Activated T-helper 17 cell treated with anti-CD3 and anti-CD28 coated beads, Interleukin-2, amount 50 U/mL, for 72 hours (primary cell): Measurements from ENCODE around the gene RTL10. TPM values are rescaled to one million over a fixed set of nuclear protein-coding genes. Genes with fewer than 3 reads are reported as not detected.

Experiments used
- ATAC-seq: fragments of 150-1000 bp; cut with Tn5 transposase; replicated peaks from 2 replicates; pipeline ENCODE4 v1.10.0; 2021; ENCODE audit warnings: mild to moderate bottlenecking, moderate library complexity
- H3K27ac Mint-ChIP-seq: one replicate; pipeline ENCODE4 v1.8.0; 2022; ENCODE audit warnings: mixed read lengths
- H3K27me3 Mint-ChIP-seq: one replicate; pipeline ENCODE4 v1.8.0; 2022; ENCODE audit warnings: mixed read lengths
- H3K36me3 Mint-ChIP-seq: one replicate; pipeline ENCODE4 v1.8.0; 2022; ENCODE audit warnings: low read depth, mild to moderate bottlenecking, mixed read lengths
- H3K4me1 Mint-ChIP-seq: one replicate; pipeline ENCODE4 v1.8.0; 2022; ENCODE audit warnings: mixed read lengths
- H3K4me3 Mint-ChIP-seq: one replicate; pipeline ENCODE4 v1.8.0; 2022; ENCODE audit warnings: mild to moderate bottlenecking, mixed read lengths
- H3K9me3 Mint-ChIP-seq: one replicate; pipeline ENCODE4 v1.8.0; 2022; ENCODE audit warnings: mixed read lengths
- total RNA-seq, 2 donors: library from RNA; stranded (reverse); gene quantifications; one replicate each; pipeline ENCODE4 v1.2.3, GENCODE V29; 2022

RTL10 gene
- total RNA-seq, 2 donors from 2014 or later: 13.0 to 16.4 TPM

GRCh38 chr22:19865141-19865829, 10.6 kb upstream of the RTL10 start:
- Mint-ChIP-seq H3K9me3 (no peaks in the 10 kb centered on the region), H3K27ac (no peak overlapping the region), H3K4me1 (no peaks in the 10 kb centered on the region), H3K27me3 (no peaks in the 10 kb centered on the region), H3K4me3 (no peak overlapping the region), H3K36me3 (no peaks in the 10 kb centered on the region)
- no peak for ATAC-seq

- no peaks in the 10 kb centered on the region for H3K27me3 Mint-ChIP-seq
- no peak overlapping the region for H3K4me3 Mint-ChIP-seq
- no peak overlapping the region for H3K27ac Mint-ChIP-seq
- no peaks in the 10 kb centered on the region for H3K36me3 Mint-ChIP-seq
- no peaks in the 10 kb centered on the region for H3K4me1 Mint-ChIP-seq
- ATAC-seq: no peak
- no peaks in the 10 kb centered on the region for H3K9me3 Mint-ChIP-seq
Observed at GRCh38 chr22:19864538-19865106, 9.9 kb upstream of the RTL10 start.

GRCh38 chr22:19863571-19863970, 8.9 kb upstream of the RTL10 start:
- Mint-ChIP-seq H3K4me1 (no peaks in the 10 kb centered on the region), H3K36me3 (no peaks in the 10 kb centered on the region), H3K27ac (no peak overlapping the region), H3K4me3 (no peak overlapping the region), H3K9me3 (no peaks in the 10 kb centered on the region), H3K27me3 (no peaks in the 10 kb centered on the region)
- no peak for ATAC-seq

- H3K9me3 Mint-ChIP-seq: no peaks in the 10 kb centered on the region
- peaks cover 1% of the 10 kb centered on the region for H3K4me1 Mint-ChIP-seq
- no peak for ATAC-seq
- no peak overlapping the region for H3K27ac Mint-ChIP-seq
- H3K27me3 Mint-ChIP-seq: no peaks in the 10 kb centered on the region
- no peaks in the 10 kb centered on the region for H3K36me3 Mint-ChIP-seq
- H3K4me3 Mint-ChIP-seq: no peak overlapping the region
Observed at GRCh38 chr22:19862619-19863246, 8.1 kb upstream of the RTL10 start.

GRCh38 chr22:19859861-19860510, 5.3 kb upstream of the RTL10 start:
- peak overlapping the region; percentile 36 for H3K27ac Mint-ChIP-seq
- H3K27me3 Mint-ChIP-seq: no peaks in the 10 kb centered on the region
- no peaks in the 10 kb centered on the region for H3K36me3 Mint-ChIP-seq
- H3K4me1 Mint-ChIP-seq: peaks cover 12% of the 10 kb centered on the region
- no peaks in the 10 kb centered on the region for H3K9me3 Mint-ChIP-seq
- ATAC-seq: no peak
- no peak overlapping the region for H3K4me3 Mint-ChIP-seq

DNA sequence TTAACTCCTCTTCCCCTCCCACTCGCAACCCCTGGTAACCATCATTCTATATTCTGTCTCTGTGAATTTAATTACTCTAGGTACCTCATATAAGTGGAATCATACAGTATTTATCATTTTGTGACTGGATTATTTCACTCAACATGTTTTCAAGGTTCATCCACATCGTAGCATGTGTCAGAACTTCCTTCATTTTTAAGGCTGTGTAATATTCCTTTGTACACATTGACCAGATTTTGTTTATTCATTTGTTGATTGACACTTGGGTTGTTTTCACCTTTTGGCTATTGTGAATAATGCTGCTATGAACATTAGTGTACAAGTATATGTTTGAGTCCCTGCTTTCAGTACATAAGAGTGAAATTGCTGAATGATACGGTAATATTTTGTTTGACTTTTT, 2.7 kb upstream of the RTL10 start:
- H3K9me3 Mint-ChIP-seq: no peaks in the 10 kb centered on the region
- H3K27ac Mint-ChIP-seq: peak overlapping the region; percentile 96
- peaks cover 27% of the 10 kb centered on the region for H3K4me1 Mint-ChIP-seq
- ATAC-seq: no peak
- peaks cover 10% of the 10 kb centered on the region for H3K36me3 Mint-ChIP-seq
- peak overlapping the region; percentile 97 for H3K4me3 Mint-ChIP-seq
- H3K27me3 Mint-ChIP-seq: no peaks in the 10 kb centered on the region

- Mint-ChIP-seq H3K9me3 (no peaks in the 10 kb centered on the region), H3K36me3 (peaks cover 19% of the 10 kb centered on the region), H3K27ac (peak overlapping the region; percentile 96), H3K27me3 (no peaks in the 10 kb centered on the region), H3K4me1 (peaks cover 28% of the 10 kb centered on the region), H3K4me3 (peak overlapping the region; percentile 97)
- ATAC-seq: peak; percentile 47
Observed at GRCh38 chr22:19855504-19856409, 1.1 kb upstream of the RTL10 start.

DNA sequence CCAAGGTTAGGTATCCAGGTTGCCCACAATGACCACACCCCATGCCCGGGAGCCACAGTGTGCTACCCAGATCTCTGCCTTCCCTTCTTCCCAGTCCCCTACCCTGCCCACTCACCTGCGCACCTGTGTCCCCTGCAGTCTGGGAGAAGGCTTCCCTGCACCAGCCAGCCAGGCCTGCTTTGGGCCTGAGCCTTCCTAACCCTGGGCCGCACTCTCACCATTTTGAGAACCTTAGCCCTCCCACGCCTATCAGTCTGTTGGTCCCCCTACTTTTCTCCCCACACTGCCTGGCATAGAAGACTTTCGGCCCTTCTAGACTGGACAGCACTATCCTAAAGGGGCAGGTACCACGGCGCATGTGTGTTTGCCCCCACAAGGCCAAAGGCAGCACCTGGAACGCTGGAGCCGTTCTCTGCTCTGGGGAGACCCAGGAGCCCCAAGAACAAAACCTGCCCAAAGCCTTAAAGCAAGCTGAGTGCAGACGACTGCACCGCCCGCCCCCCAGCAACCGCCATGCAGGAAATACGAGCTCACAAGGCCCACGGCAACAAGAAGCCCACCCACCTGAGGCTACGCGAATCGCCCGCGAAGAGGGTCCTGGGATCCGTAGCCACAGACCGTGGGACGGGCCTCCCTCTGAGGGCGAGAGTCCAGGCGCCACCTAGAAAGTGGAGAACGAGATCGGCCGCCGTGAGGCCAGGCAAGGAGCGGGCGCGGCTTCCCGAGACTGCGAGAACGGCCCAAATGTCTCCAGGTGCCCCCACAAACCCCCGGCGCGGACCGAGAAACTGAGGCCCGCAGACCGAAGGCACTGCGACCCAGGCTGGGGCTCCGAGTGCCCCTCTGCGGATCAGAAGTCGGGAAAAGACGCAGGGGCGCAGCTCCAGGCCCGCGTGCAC, 546 bp downstream of the RTL10 start:
- peak overlapping the region; percentile 97 for H3K4me3 Mint-ChIP-seq
- ATAC-seq: no peak
- H3K27ac Mint-ChIP-seq: peak overlapping the region; percentile 96
- H3K9me3 Mint-ChIP-seq: no peaks in the 10 kb centered on the region
- peaks cover 32% of the 10 kb centered on the region for H3K4me1 Mint-ChIP-seq
- H3K27me3 Mint-ChIP-seq: no peaks in the 10 kb centered on the region
- peaks cover 29% of the 10 kb centered on the region for H3K36me3 Mint-ChIP-seq

DNA sequence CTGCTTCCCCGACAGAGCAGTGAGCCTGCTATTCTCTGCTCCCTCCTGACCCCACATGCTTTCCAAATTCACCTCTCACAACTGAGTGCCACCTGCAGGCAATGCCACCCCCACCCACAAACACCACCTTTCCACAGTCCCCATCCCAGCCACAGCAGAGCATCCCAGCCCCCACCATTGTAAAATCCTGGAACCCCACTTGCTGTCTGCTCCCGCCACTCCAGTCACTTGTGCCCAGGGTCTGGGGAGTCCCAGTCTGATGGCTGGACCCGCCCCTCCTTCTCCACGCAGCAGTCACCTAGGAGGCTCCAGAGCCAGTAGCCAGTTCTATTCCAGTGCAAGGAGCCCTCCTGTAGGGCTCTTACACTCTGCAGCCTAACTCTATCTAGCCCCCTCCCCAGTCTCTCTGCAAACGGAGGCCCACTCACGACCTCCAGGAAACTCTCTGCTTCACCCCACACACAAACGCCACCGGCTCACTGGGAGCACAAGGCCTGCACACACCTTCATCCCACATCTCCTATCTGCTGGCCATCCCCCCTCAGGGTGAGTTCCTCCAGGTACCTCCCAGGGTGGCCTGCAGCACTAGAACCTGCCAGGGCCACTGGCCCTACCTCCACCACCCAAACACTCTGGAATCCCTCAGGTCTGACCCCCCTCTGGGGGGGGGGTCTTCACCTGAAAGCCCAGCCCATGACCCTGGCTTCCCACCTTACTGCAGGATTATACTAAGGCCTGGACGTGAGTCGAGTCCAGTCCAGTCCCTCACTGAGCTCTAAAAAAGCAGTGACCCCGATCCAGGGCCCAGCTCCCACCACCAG, 1.4 kb downstream of the RTL10 start:
- Mint-ChIP-seq H3K9me3 (no peaks in the 10 kb centered on the region), H3K4me1 (peaks cover 32% of the 10 kb centered on the region), H3K27ac (peak overlapping the region; percentile 96), H3K36me3 (peaks cover 29% of the 10 kb centered on the region), H3K27me3 (no peaks in the 10 kb centered on the region), H3K4me3 (peak overlapping the region; percentile 97)
- ATAC-seq: no peak

GRCh38 chr22:19852177-19852781, 2.4 kb downstream of the RTL10 start:
- H3K36me3 Mint-ChIP-seq: peaks cover 29% of the 10 kb centered on the region
- H3K9me3 Mint-ChIP-seq: no peaks in the 10 kb centered on the region
- ATAC-seq: no peak
- H3K27ac Mint-ChIP-seq: no peak overlapping the region
- H3K4me3 Mint-ChIP-seq: peak overlapping the region; percentile 97
- no peaks in the 10 kb centered on the region for H3K27me3 Mint-ChIP-seq
- H3K4me1 Mint-ChIP-seq: peaks cover 27% of the 10 kb centered on the region

GRCh38 chr22:19851291-19852176, 3.1 kb downstream of the RTL10 start:
- ATAC-seq: no peak
- H3K27me3 Mint-ChIP-seq: no peaks in the 10 kb centered on the region
- H3K27ac Mint-ChIP-seq: no peak overlapping the region
- no peaks in the 10 kb centered on the region for H3K9me3 Mint-ChIP-seq
- peaks cover 21% of the 10 kb centered on the region for H3K4me1 Mint-ChIP-seq
- H3K4me3 Mint-ChIP-seq: peak overlapping the region; percentile 97
- H3K36me3 Mint-ChIP-seq: peaks cover 29% of the 10 kb centered on the region

DNA sequence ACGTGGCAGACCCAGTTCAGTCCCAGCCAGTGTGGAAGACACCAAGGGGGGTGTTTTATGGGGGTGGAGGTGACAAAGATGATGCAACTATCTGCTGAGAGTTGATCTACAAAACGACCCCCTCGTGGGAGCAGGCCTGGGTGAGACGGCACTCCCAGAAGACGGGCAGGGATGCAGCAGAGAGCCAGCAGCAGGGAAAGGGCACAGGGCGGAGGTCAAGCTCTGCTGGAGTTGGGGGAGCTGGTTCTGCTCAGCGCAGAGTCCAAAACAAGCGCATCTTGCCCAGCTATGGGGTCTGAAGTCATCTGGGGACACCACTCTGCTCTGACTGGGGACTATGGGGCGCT, 3.9 kb downstream of the RTL10 start:
- Mint-ChIP-seq H3K27me3 (no peaks in the 10 kb centered on the region), H3K9me3 (no peaks in the 10 kb centered on the region), H3K36me3 (peaks cover 29% of the 10 kb centered on the region), H3K4me1 (peaks cover 21% of the 10 kb centered on the region), H3K27ac (peak overlapping the region; percentile 59), H3K4me3 (no peak overlapping the region)
- no peak for ATAC-seq
